Endothelial cell (in vitro differentiated cells): Measurements from ENCODE around the gene TRPC4AP. TPM values are rescaled to one million over a fixed set of nuclear protein-coding genes. Genes with fewer than 3 reads are reported as not detected.

Experiments
- DNase-seq: peaks from one replicate; pipeline ENCODE4 v3.0.0; 2021; ENCODE audit warnings: low spot score
- H3K27ac Mint-ChIP-seq: one replicate; pipeline ENCODE4 v1.8.0; 2021; ENCODE audit warnings: mixed read lengths, inconsistent platforms; ENCODE audit not compliant: unreplicated experiment
- H3K27me3 Mint-ChIP-seq: one replicate; pipeline ENCODE4 v1.8.0; 2021; ENCODE audit warnings: mild to moderate bottlenecking, moderate library complexity, mixed read lengths, inconsistent platforms; ENCODE audit not compliant: unreplicated experiment
- H3K36me3 Mint-ChIP-seq: one replicate; pipeline ENCODE4 v1.8.0; 2021; ENCODE audit warnings: mild to moderate bottlenecking, low read depth, mixed read lengths, inconsistent platforms; ENCODE audit not compliant: unreplicated experiment
- H3K4me1 Mint-ChIP-seq: one replicate; pipeline ENCODE4 v1.8.0; 2021; ENCODE audit warnings: mild to moderate bottlenecking, mixed read lengths, inconsistent platforms; ENCODE audit not compliant: unreplicated experiment
- H3K4me3 Mint-ChIP-seq: one replicate; pipeline ENCODE4 v1.8.0; 2021; ENCODE audit warnings: mild to moderate bottlenecking, mixed read lengths, inconsistent platforms; ENCODE audit not compliant: unreplicated experiment
- H3K9me3 Mint-ChIP-seq: one replicate; pipeline ENCODE4 v1.8.0; 2021; ENCODE audit warnings: mixed read lengths, inconsistent platforms; ENCODE audit not compliant: unreplicated experiment
- CTCF ChIP-seq: fragments of 200-600 bp; sonication (generic); IDR thresholded peaks from one replicate; pipeline ENCODE4 v1.5.0; 2021; ENCODE audit warnings: antibody characterized with exemption; ENCODE audit not compliant: unreplicated experiment
- total RNA-seq: library from RNA; stranded (reverse); fragmentation: NEBNext Ultra II Directional; extraction: Animal tissue kit (Norgen Biotek cat#: 25700); gene quantifications from one replicate; pipeline ENCODE4 v1.2.1, GENCODE V29; 2021; ENCODE audit not compliant: unreplicated experiment

Gene TRPC4AP
- total RNA-seq, 1 donor from 2014 or later, result 109 TPM

- peaks cover 5% of the 10 kb centered on the region for H3K4me1 Mint-ChIP-seq
- peaks cover 17% of the 10 kb centered on the region for H3K27me3 Mint-ChIP-seq
- TF ChIP-seq CTCF, result no peak
- H3K9me3 Mint-ChIP-seq, result no peaks in the 10 kb centered on the region
- no peak overlapping the region for H3K4me3 Mint-ChIP-seq
- H3K36me3 Mint-ChIP-seq, result peaks cover 46% of the 10 kb centered on the region
- no peak overlapping the region for H3K27ac Mint-ChIP-seq
- DNase-seq, result no peak
Observed at GRCh38 chr20:35000922-35001595, 91.5 kb downstream of the TRPC4AP start.

DNA sequence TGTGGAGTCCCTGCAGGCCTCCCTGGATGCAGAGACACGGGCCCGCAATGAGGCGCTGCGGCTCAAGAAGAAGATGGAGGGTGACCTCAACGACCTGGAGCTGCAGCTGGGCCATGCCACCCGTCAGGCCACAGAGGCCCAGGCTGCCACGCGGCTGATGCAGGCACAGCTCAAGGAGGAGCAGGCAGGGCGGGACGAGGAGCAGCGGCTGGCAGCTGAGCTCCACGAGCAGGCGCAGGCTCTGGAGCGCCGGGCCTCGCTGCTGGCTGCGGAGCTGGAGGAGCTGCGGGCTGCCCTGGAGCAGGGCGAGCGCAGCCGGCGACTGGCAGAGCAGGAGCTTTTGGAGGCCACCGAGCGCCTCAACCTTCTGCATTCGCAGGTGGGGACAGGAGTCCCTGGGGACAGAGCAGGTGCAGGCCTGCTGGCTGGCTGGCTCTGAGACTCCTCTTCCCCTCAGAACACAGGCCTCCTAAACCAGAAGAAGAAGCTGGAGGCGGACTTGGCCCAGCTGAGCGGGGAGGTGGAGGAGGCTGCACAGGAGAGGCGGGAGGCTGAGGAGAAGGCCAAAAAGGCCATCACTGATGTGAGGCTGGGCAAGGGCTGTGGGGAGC lies 92.2 kb downstream of the TRPC4AP start:
- H3K4me1 Mint-ChIP-seq, result peaks cover 5% of the 10 kb centered on the region
- no peak for DNase-seq
- no peak for TF ChIP-seq CTCF
- H3K36me3 Mint-ChIP-seq, result peaks cover 46% of the 10 kb centered on the region
- peak overlapping the region; percentile 56 for H3K4me3 Mint-ChIP-seq
- H3K27ac Mint-ChIP-seq, result no peak overlapping the region
- H3K9me3 Mint-ChIP-seq, result no peaks in the 10 kb centered on the region
- peaks cover 18% of the 10 kb centered on the region for H3K27me3 Mint-ChIP-seq

DNA sequence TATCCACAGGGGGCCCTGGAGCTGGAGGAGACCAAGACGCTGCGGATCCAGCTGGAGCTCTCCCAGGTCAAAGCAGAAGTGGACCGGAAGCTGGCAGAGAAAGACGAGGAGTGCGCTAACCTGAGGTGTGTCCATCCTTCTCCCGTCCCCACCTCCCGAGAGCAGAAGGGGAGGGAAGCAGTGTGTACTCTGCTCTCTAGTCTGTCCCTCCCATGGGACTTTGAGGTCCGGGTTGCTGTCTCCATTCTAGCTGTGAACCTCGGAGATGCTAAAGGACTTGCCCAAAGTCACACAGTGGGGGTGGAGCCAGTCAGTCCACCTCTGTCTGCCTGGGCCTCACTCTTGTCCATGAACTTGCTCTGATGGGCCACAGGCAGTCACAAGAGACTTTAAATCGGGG lies 92.8 kb downstream of the TRPC4AP start:
- DNase-seq, result no peak
- Mint-ChIP-seq H3K36me3 (peaks cover 41% of the 10 kb centered on the region), H3K27me3 (peaks cover 18% of the 10 kb centered on the region), H3K4me1 (peaks cover 5% of the 10 kb centered on the region), H3K27ac (no peak overlapping the region), H3K9me3 (no peaks in the 10 kb centered on the region), H3K4me3 (peak overlapping the region; percentile 56)
- TF ChIP-seq CTCF, result no peak

DNA sequence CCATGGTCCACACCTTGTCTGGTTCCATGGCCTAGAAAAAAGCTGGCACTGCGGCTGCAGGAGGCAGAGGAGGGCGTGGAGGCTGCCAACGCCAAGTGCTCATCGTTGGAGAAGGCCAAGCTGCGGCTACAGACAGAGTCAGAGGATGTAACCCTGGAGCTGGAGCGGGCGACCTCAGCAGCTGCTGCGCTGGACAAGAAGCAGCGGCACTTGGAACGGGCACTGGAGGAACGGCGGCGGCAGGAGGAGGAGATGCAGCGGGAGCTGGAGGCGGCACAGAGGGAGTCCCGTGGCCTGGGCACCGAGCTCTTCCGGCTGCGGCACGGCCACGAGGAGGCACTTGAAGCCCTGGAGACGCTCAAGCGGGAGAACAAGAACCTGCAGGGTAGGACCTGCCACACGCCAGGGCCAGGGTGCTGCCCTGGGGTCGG lies 93.6 kb downstream of the TRPC4AP start:
- peaks cover 5% of the 10 kb centered on the region for H3K4me1 Mint-ChIP-seq

More for the DNA sequence above, 93.6 kb downstream of the TRPC4AP start:
- peaks cover 34% of the 10 kb centered on the region for H3K36me3 Mint-ChIP-seq
- no peak for TF ChIP-seq CTCF
- no peak for DNase-seq
- H3K27ac Mint-ChIP-seq, result peak overlapping the region; percentile 81
- H3K27me3 Mint-ChIP-seq, result peaks cover 18% of the 10 kb centered on the region
- no peak overlapping the region for H3K4me3 Mint-ChIP-seq
- H3K9me3 Mint-ChIP-seq, result no peaks in the 10 kb centered on the region
